HUDEP-2 (cell line): ENCODE measurements around the gene ANKS3.

ENCODE experiments used
- DNase-seq, 76 experiments: peaks; one replicate each; lab custom pipeline; 2025; ENCODE audit not compliant: unreplicated experiment in 76 of 76; lab: John Stamatoyannopoulos, UW

The ANKS3 gene

DNA sequence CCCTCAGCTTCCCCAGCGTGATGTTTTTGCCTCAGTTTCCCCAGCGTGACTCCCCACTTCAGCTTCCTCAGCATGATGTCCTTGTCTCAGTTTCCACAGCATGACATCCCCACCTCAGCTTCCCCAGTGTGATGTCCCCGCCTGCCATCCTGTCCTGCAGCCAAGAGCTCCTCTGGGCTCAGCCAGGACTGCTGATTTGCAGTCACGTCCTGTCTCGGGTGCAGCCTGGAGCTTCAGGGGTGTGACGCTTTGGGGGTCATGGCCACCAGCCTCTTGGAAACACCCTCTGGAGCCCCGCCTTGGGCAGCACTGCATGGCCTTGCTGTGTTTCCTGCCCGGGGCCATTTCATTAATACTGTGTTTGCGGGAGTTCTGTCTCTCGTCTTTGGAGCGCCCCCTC is 57.2 kb downstream of the ANKS3 start:
- DNase-seq, result no peak

DNA sequence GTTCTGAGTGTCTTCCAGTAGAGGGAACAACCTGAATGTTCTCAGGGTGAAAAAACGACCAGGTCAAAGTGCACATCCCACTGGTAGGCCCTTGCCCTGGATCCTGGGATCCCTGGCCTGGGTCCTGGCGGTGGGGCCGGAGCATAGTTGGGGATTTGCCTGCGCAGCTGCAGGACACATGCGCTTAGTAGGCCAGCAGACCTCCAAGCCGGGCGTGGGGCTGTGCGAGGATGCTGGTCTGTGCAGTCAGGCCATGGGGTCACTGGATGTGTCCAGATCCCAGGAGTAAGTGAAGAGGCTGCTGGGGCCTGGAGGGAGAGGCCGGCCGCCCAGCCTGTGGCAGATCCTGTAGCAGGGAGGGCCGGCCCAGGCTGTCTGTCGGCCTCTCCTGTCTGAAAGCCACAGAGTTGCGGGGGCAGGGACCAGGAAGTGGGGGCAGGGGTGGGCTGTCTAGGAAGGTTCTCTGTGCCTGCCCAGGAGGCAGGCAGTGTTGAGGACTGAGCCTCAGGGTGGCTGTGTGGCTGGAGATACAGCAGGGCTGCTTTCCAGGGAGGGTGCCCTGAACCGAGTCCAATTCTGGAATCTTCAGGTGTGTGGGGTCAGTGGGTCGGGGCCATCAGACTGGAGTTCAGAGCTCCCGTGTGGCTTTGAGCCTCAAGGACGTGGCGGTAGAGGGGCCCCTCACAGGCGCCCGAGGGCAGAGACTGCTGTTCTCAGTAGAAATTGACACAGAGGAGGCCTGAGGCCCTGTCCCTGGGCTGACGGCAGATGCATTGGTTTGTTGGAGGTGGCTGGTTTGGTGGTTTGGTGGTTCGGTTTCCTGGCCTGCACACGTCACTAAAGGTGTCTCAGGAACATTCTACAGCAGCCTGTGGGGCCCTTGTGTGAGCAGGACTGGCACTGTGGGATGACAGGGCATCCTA is 57.9 kb downstream of the ANKS3 start:
- DNase-seq, result no peak

DNA sequence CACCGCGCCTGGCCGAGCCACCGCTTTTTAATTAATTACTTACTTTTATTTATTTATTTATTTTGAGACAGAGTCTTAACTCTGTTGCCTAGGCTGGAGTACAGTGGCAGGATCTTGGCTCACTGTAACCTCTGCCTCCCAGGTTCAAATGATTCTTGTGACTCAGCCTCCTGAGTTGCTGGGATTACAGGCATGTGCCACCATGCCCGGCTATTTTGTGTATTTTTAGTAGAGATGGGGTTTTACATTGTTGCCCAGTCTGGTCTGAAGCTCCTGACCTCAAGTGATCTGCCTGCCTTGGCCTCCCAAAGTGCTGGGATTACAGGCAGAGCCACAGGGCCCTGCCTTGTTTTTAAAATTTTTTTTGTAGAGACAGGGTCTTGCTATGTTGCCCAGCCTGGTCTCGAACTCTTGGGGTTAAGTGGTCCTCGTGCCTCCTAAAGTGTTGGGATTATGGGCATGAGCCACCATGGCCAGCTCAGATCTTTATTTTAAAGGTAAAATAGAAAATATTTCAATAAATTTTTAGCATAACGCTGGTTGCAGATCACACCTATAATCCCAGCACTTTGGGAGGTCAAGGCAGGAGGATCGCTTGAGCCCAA is 59.0 kb downstream of the ANKS3 start:
- no peak for DNase-seq

DNA sequence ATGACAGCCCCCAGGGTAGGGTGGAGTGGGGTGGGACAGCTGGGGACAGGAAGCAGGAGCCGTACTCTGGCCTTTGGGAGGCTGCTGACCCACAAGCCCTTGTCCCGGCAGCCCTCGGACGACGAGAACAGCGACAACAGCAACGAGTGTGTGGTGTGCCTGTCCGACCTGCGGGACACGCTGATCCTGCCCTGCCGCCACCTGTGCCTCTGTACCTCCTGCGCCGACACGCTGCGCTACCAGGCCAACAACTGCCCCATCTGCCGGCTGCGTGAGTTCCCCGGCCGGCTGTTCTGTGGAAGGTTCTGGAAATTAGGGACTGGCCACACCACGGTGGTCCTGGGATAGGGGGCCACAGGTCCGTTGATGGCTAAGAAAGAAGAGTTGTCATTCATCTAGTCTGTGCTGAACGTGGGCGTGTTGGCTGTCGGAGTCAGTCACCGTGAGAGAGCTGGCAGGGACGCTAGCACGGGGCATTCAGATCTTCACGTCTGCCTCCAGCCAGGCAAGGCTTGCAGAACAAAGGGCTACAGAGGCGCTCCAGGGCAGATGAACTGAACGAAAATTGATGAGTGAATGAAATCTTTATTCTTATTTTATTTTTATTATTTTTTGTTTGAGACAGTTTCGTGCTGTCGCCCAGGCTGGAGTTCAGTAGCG is 60.6 kb downstream of the ANKS3 start:
- no peak for DNase-seq

DNA sequence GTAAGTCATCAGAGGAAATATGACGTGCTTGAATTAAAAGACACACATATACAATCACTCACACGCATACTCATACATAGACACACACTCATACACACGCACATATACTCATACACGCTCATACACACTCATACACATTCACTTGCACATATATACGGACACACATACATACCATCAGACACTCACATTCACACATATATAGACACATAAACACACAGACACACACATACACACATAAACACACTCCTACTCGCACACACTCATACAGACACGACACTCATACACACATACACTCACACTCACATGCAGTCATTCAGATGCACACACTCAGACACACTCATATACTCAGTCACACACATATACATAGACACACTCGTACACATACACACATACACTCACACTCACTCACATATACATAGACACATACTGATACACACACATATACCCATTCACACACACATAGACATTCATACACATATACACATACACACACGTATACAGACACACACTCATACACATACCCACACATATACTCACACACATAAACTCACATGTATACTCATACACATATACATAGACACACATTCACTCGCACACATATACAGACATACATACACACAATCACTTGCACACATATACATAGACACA is 65.6 kb downstream of the ANKS3 start:
- DNase-seq, result no peak

DNA sequence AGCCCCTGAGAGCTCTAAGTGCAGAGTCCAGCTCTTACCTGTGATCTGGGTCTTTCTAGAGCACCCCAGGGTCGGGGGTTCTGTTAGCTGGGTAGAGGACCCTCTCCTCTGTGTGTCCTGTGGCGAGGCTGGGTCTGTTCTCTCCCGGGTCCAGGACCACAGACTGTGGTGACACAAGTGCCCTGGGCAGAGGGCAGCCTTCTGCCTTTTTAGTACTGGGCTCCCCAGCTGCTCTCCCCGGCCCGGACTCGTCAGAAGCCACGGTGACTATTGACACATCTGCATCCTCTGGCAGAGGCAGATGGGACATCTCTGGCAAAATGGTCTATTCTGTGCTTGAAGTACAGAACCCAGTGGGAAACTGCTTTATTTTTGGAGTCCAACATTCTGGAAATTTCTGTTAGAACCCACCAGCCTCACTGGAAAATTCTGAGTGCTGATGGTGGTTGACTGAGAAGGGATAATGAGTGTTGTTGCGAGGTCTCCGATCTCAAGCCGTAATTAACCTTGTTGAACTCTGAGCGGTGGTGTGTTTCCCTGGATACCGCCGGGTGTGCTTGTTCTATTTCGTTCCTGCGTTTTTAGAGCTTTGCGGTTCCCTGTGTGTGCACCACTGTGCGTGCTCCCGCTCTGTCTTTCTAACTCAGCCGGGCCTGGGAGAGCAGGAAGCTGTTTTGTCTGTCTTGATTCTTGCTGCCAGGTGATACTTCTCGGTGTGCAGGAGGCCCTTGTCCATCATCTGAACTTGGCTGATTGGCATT is 66.7 kb downstream of the ANKS3 start:
- no peak for DNase-seq

DNA sequence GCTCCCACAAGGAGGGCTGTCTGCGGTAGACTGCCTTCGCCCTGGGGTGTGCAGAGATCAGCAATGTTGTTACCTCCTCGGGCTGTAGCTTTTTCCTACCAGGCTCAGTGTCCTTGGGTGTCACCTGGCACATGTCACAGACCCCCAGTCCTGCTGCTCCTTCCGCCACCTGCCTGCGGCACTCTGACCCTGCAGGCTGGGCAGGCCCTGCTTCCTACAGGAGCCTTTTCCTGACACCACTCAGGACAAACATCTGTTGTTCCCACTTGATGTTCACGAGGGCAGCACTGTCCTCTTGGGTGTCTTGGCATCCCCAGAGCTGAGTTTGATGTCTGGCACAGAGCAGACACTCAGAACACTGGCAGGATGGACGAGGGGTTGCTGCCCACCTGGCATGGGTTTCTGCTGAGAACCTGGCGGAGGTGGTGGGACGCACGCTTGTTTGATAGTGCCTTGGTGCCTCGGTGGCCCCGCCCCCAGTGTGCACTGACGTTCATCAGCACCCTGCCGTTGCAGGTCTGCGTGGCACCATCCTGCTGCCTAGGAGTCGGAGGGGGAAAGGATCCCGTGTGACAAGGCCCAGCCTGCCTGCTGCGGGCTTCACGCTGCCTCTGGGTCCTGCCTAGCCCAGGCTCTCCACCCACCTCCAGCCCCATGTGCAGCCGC is 67.4 kb downstream of the ANKS3 start:
- no peak for DNase-seq

DNA sequence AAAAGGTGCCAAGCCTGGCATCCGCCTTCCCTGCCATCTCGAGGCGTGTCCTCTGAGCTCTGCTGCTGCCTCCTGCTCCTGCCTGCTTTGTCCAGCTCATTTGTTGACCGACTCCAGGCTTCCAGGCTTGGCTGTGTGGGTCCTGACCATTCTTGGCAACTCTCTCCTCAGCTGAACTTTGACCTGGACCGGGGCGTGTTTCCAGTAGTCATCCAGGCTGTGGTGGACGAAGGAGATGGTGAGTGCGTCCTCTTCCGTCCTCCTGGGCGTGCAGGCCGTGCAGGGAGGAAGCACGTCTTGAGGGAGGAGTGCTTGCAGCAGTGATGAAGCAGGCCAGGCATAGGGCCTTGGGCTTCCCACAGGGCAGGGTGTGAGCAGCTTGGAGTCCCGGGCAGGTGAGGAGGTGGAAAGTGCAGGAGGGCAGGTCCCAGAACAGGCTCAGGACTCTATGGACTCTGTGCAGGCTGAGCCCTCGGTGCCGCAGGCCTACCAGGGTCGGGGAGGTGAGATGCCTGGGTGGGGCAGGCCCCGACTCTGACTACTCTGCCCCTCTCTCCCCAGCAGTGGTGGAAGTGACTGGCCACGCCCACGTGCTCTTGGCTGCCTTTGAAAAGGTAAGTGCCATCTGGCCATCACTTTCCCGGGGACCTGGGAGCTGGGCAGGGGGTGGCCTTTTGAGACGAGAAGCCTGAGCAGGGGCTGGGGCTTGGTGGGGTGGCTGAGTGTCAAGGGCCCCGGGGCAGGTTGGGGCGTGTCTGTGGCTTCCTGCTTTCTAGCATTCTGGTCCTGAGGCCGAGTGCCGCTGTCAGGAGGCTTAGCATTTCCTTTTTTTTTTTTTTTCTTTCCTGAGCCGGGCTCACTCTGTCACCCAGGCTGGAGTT is 69.3 kb downstream of the ANKS3 start:
- no peak for DNase-seq

DNA sequence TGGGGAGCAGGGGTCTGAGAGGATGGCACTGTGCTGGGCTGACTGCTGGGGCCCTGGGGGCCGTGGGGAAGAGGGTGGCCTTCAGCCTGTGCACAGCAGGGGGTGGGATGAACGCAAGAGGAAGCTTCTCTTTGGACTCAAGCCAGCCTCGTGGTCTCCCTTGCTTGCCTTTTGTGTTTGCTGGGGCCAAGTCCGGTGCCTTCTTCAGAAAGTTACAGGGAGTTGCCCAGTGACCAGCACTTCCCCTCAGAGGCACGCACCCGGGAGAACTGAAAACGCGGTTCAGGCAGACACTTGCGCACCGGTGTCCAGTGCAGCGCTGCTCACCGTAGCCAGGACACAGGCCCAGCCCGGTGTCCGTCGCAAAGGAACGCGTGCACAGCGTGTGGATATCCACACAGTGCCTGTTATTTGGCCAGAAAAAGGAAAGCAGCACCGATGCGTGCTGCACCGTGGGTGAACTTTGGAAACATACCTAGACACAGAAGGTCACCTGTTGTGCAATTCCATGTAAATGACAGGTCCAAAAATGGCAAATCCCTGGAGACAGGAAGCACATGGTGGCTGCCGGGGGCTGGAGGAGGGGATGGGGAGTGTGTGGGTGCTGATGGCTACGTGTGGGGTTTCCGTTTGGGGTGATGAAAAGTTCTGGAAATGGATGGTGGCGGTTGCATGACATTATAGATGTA is 70.2 kb downstream of the ANKS3 start:
- DNase-seq, result no peak

DNA sequence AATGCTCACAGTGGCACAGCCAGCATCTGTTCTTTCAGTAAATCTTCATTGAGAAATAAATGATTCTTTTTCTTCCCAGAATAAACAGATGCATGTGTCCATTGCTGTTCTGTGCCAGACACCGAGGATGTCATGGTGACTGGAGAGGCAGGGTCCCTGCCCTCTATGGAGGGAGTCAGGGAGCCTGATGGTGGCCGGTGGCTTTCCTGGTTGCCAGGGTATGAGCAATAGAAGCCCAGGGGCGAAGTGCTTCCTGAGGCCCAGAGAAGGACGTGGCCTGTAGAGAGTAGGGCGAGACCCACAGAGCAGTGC is 70.7 kb downstream of the ANKS3 start:
- DNase-seq, result no peak

DNA sequence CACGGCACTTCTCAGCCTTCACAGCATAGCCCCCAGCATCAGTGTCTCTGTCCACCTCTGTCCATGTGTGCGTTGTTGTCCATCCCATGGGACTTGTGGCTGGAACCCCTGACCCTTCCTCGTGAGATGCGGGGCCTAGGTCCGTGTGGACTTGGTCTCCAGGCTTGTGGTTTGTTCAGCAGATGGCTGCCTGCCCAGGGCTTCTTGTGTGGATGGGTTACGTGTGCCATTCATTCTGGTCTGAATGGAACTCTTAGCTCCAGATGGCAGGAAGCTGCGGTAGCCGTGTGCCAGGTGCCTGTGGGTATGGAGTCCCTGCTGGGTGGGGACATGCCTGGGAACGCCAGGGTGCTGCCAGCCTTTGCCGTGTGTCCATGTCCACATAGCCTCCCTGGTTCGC is 72.4 kb downstream of the ANKS3 start:
- no peak for DNase-seq

DNA sequence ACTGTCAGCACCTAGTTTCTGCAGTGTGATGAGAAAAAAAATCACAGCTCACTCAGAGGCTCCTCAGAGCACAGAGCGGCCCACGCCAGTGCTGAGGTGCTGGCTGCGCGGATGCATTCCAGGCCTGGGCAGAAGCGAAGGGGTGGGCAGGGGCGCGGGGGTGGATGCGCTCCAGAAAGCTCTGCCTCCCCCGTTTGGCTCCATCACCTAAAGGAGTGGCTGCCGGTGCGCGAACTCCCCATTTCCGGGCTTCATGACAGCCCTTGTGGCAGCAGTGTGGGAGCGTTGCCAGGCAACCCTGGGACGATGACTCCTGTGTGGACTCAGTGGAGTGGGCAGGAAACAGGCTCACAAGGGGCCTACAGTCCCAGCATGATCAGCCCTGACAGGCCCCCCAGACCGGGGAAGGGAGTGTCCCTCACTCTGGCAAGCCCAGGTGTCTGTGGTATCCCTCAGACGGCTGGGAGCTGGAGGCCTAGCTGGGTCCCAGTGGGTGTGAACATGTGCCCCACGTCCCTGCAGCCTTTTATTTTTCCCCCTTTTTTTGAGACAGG is 73.5 kb downstream of the ANKS3 start:
- no peak for DNase-seq

DNA sequence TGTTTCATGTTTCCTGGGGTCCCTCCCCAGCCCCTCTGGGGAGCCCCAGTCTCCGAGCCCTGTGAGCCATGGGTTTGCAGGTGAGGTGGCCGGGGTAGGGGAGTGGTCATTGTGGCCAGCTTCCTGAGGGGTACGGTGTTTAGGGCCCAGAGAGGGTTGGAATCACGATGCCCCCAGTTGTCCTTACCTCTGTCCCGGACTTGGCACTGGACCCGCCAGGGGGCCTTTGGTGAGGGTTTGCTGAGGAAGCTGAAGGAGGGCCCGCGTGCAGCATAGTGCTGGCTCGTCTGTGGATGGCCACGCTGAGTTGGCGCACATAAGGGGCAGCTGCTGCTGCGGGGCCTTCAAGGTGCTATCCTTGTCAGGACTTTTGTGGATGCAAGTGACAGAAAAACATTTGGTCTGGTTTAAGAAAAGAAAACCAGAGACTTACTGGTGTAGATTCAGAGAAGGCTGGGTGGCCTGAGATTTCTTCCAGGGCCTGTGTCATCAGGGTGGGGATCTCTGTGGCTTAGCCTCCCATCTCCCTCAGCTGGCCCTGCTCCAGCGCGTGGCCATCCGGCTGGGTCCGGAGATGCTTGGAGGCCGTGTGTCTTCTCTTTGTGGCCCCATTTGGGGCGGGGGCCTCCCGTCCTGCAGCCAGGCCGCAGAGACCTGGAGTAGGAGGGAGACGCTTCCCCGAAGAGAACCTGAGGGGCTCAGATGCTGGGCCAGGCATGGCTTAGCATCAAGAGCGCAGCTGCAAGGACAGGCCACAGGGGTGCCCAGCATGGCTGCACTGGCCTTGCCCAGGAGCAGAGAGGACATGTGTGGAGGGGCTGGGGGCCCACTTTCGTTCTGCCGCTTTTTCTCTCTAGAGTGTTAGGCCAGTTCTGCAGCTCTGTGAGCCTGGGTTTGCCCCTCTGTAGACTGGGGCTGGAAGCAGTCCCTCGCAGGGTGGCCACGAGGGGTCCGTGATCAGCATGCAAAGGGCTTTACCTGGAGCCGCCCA is 74.4 kb downstream of the ANKS3 start:
- no peak for DNase-seq

DNA sequence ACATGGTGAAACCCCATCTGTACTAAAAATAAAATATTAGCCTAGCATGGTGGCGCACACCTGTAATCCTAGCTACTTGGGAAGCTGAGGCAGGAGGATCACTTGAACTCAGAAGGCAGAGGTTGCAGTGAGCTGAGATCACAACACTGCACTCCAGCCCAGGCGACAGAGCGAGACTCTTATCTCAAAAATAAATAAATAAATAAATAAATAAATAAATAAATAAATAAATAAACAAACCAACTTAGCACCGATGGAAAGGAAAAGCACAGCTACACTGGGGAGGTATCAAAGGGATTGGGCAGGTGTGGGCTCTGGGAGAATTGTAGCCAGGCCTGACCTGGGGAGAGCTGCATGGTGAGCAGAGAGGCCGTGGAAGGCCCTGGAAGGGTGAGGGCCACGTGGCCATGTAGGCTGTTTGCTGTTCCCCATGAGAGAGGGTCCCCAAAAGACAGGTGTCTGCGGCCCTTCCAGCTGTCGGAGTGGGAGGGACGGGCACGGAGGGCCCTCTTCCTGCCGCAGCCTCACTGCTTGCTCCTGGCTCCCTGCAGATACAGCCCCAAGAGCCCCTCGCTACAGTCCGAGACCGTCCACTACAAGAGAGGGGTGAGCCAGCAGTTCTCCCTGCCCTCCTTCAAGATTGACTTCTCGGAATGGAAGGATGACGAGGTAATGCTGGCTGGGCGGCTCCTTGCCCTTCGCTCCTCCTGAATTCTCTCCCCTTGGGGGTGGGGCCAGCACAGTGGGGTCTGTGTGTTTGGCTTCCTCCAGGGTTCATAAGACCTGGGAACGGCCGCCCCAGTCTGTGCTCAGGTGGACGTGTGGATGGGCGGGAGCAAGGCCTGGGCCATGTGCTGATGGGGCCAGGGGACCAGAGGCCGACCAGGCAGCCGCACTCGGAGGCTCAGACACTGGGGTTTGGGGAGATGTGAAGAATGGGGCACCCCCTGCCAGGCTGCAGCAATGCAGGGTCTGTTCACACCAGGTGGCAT is 77.1 kb downstream of the ANKS3 start:
- DNase-seq, result no peak

DNA sequence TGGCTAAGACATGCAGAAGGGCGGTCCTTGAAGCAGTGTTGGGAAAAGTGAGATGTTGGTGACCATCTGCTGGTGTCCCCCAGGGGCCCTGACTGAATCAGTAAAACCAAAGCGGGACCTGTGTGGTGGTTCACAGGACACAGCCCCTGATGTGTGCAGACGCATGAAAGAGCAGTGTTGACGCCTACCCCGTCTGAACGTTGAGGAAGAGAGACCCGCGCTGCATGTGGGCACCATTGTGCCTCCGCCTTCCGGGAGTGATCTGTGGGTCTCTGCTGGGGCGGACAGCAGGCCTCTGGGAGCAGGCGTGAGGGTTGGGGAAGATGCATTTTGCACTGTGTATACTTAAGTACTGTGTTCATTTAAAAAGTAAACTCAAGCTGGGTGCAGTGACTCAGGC is 77.8 kb downstream of the ANKS3 start:
- no peak for DNase-seq

DNA sequence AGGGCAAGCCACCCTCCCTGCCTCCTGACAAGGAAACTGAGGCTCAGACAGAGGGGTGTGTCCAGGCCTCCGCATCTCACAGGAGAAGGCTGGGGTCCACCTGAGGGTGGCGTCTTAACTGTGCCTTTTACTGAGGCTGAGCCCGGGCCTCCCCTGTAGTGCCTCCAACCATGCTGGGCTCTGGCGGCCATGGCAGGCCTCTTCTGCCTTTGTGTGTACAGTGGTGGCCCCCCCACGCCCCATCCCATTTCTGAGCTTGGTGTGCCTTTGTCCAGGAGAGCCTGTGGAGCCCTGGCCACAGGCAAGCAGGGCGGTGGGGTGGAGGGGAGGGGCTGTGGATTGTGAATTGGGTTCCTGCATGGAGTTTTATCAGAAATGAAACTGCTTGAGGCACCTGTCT is 78.3 kb downstream of the ANKS3 start:
- no peak for DNase-seq
